ENCODE measurements around the gene PECR. TPM values are rescaled to one million over a fixed set of nuclear protein-coding genes. Genes with fewer than 3 reads are reported as not detected.
A peak's percentile ranks its signal among the peaks of the same experiment; 100 is the strongest.

PECR gene
- total and polyA plus RNA-seq, 4 donors: 31.8 to 152 (median 65.5) TPM

- TF ChIP-seq ZBTB33 (IDR thresholded peaks at IDR 0.05) (peak; percentile 45), FOXA2 (IDR thresholded peaks at IDR 0.05) (peak; percentile 41), FOXA1 (IDR thresholded peaks at IDR 0.05) (peak; percentile 60), EGR1 (IDR thresholded peaks at IDR 0.05; ENCODE audit: low read depth in 2 of 2) (no peak), JUND (IDR thresholded peaks at IDR 0.05) (peak; percentile 57 to 89), NR2F2 (IDR thresholded peaks at IDR 0.05) (peak; percentile 20)
Measured at GRCh38 chr2:216057688-216058193, 23.9 kb downstream of the PECR start (continued).

GRCh38 chr2:216056739-216057138, 24.9 kb downstream of the PECR start:
- no peaks in the 10 kb centered on the region for H3K9me3 ChIP-seq (ENCODE audit: control insufficient read depth in 4 of 4, low read length in 3 of 4)
- peaks cover 0 to 9% (median 8%) of the 10 kb centered on the region in 4 donors for H3K36me3 ChIP-seq (ENCODE audit: control insufficient read depth in 4 of 4, insufficient read depth in 3 of 4, low read depth in 1 of 4, low read length in 3 of 4)
- peaks cover 0 to 36% (median 22%) of the 10 kb centered on the region in 4 donors for H3K4me1 ChIP-seq (ENCODE audit: control insufficient read depth in 4 of 4, insufficient read depth in 4 of 4, low read length in 3 of 4)
- H3K4me3 ChIP-seq (ENCODE audit: low read depth in 1 of 3, low read length in 3 of 3): no peak overlapping the region
- H3K27me3 ChIP-seq (ENCODE audit: control insufficient read depth in 4 of 4, insufficient read depth in 4 of 4, low read length in 3 of 4): no peaks in the 10 kb centered on the region
- no peak for DNase-seq (ENCODE audit: low spot score)
- WGBS: 62% methylated on average over 3 of the region's 3 CpGs
- TF ChIP-seq YY1 (IDR thresholded peaks at IDR 0.05): no peak
- no peak for TF ChIP-seq CTCF (IDR thresholded peaks at IDR 0.05; ENCODE audit: low read depth, low read length, missing input control)
- TF ChIP-seq NR2F2 (IDR thresholded peaks at IDR 0.05): no peak
- no peak for TF ChIP-seq TAF1 (conservative IDR thresholded peaks at IDR 0.05)
- no peak for TF ChIP-seq ZBTB33 (IDR thresholded peaks at IDR 0.05)
- no peak for TF ChIP-seq REST (IDR thresholded peaks at IDR 0.05)
- no peak for TF ChIP-seq RAD21 (IDR thresholded peaks at IDR 0.05)
- TF ChIP-seq HNF4G (IDR thresholded peaks at IDR 0.05): no peak
- TF ChIP-seq GABPA (IDR thresholded peaks at IDR 0.05 in 1 of 2, conservative IDR thresholded peaks at IDR 0.05 in 1 of 2): no peak
- no peak for TF ChIP-seq ATF3 (IDR thresholded peaks at IDR 0.05)
- TF ChIP-seq HNF4A (conservative IDR thresholded peaks at IDR 0.05): no peak
- TF ChIP-seq FOXA1 (IDR thresholded peaks at IDR 0.05): no peak
- TF ChIP-seq FOXA2 (IDR thresholded peaks at IDR 0.05): no peak
- TF ChIP-seq SP1 (IDR thresholded peaks at IDR 0.05): no peak
- peak overlapping the region; percentile 32 to 70 for H3K27ac ChIP-seq (ENCODE audit: low read depth in 1 of 2, low read length in 2 of 2)
- H3K9ac ChIP-seq (ENCODE audit: low read depth in 1 of 2, low read length in 2 of 2): peak overlapping the region in 1 of 2 donors; percentile 47

Data from liver (tissue), 9 donors.